ENCODE measurements around the gene TEX22. TPM values are rescaled to one million over a fixed set of nuclear protein-coding genes. Genes with fewer than 3 reads are reported as not detected.

Gene TEX22
- total RNA-seq, 4 donors from 2014 or later: 0.17 to 0.34 TPM; not detected in 2

- H3K4me3 ChIP-seq (ENCODE audit: low read depth, poor library complexity, severe bottlenecking): no peak overlapping the region
- DNase-seq (ENCODE audit: low spot score in 2 of 2): no peak
- 93 to 96% methylated on average over 18 to 19 of the region's 24 CpGs for WGBS, 2 donors
- no peak for TF ChIP-seq CTCF (IDR thresholded peaks at IDR 0.05)
- no peak for TF ChIP-seq POLR2A (IDR thresholded peaks at IDR 0.05)
- intact Hi-C loops (cut with DNase I; ENCODE audit: low total_unique reads): no loop called here
These were observed 7.4 kb upstream of the TEX22 start for GRCh38 chr14:105390849-105391500.

GRCh38 chr14:105391541-105391940 is 6.8 kb upstream of the TEX22 start:
- no peak for DNase-seq (ENCODE audit: low spot score in 2 of 2)
- 85 to 93% methylated on average over 21 to 23 of the region's 23 CpGs for WGBS, 2 donors
- intact Hi-C loops (cut with DNase I; ENCODE audit: low total_unique reads): no loop called here
- no peak for TF ChIP-seq POLR2A (IDR thresholded peaks at IDR 0.05)
- TF ChIP-seq CTCF (IDR thresholded peaks at IDR 0.05): no peak
- no peak overlapping the region for H3K4me3 ChIP-seq (ENCODE audit: low read depth, poor library complexity, severe bottlenecking)

GRCh38 chr14:105392131-105393090 is 5.9 kb upstream of the TEX22 start:
- no peak for DNase-seq (ENCODE audit: low spot score in 2 of 2)
- no peak for TF ChIP-seq POLR2A (IDR thresholded peaks at IDR 0.05)
- no peak for TF ChIP-seq CTCF (IDR thresholded peaks at IDR 0.05)
- 93 to 95% methylated on average over 23 to 40 of the region's 40 CpGs for WGBS, 2 donors
- H3K4me3 ChIP-seq (ENCODE audit: low read depth, poor library complexity, severe bottlenecking): no peak overlapping the region
- intact Hi-C loops (cut with DNase I; ENCODE audit: low total_unique reads): no loop called here

GRCh38 chr14:105393151-105393550 is 5.2 kb upstream of the TEX22 start:
- TF ChIP-seq CTCF (IDR thresholded peaks at IDR 0.05) (no peak), POLR2A (IDR thresholded peaks at IDR 0.05) (no peak)
- WGBS, 2 donors: 86 to 87% methylated on average over 14 of the region's 14 CpGs
- no peak for DNase-seq (ENCODE audit: low spot score in 2 of 2)
- H3K4me3 ChIP-seq (ENCODE audit: low read depth, poor library complexity, severe bottlenecking): no peak overlapping the region
- intact Hi-C loops (cut with DNase I; ENCODE audit: low total_unique reads): no loop called here

- WGBS, 2 donors: 78 to 81% methylated on average over 20 to 24 of the region's 25 CpGs
- intact Hi-C loops (cut with DNase I; ENCODE audit: low total_unique reads): no loop called here
- no peak for TF ChIP-seq POLR2A (IDR thresholded peaks at IDR 0.05)
- TF ChIP-seq CTCF (IDR thresholded peaks at IDR 0.05): no peak
- H3K4me3 ChIP-seq (ENCODE audit: low read depth, poor library complexity, severe bottlenecking): no peak overlapping the region
- no peak for DNase-seq (ENCODE audit: low spot score in 2 of 2)
These were observed 3.4 kb upstream of the TEX22 start for GRCh38 chr14:105394714-105395537.

All from lower leg skin (tissue), 4 donors.